ENCODE data around the gene ROR1.

The ROR1 gene

DNA sequence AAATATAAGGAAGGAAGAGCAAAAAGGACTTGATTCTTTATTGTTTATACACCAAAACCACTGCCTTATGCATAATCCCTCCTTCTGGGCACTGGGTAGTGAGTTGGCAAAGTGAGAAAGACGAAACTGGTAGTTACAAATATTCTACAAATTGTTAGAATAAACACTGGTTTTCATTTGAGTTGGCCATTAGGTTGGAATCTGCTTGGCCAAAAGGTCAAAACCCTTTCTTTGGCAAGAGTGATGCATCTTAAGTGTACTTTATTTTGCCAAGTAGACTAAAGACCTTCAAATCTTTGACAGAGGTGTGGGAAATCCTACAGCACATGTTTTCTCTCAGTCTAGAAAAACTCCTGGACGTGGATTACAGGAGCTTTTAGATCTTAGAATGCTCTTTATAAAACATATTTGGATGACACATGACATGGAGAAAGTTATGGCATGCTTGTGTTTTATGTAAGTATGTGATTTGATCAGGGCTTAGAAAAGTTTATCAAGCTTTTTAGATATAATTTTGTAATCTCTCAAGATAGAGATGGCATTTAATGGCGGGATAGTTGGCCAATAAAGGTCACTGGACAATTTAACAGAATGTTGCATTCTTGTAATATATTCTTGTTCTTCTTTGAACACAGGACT lies 120.9 kb downstream of the ROR1 start:
- no peak for DNase-seq
- Mint-ChIP-seq H3K4me1 (peaks cover 12% of the 10 kb centered on the region), H3K27ac (no peak overlapping the region), H3K4me3 (no peak overlapping the region), H3K36me3 (ENCODE audit: low read depth) (no peaks in the 10 kb centered on the region), H3K27me3 (peaks cover 14% of the 10 kb centered on the region), H3K9me3 (peaks cover 3% of the 10 kb centered on the region)
- no peak for ATAC-seq

DNA sequence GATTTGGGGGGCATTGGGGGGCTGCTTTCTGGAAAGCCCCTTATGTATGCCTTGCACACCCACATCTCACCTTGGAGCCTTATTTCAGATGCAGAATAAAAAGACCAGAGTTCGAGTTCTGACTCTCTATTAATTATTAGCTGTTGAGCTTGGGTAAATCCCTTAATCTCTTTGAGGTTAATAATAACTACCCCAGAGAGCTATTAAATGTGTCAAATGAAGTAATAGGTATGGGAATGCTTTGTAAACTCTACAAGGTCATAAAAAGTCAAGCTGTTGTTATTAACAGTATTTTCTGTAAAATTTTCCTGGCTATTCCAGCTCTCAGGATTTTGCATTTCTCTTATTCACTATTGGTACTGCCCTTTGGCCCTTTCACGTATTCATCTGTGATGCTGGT lies 122.9 kb downstream of the ROR1 start:
- Mint-ChIP-seq H3K27me3 (peaks cover 14% of the 10 kb centered on the region), H3K4me3 (no peak overlapping the region), H3K4me1 (peaks cover 10% of the 10 kb centered on the region), H3K27ac (no peak overlapping the region), H3K9me3 (peaks cover 3% of the 10 kb centered on the region), H3K36me3 (ENCODE audit: low read depth) (no peaks in the 10 kb centered on the region)
- DNase-seq (no peak), ATAC-seq (no peak)

DNA sequence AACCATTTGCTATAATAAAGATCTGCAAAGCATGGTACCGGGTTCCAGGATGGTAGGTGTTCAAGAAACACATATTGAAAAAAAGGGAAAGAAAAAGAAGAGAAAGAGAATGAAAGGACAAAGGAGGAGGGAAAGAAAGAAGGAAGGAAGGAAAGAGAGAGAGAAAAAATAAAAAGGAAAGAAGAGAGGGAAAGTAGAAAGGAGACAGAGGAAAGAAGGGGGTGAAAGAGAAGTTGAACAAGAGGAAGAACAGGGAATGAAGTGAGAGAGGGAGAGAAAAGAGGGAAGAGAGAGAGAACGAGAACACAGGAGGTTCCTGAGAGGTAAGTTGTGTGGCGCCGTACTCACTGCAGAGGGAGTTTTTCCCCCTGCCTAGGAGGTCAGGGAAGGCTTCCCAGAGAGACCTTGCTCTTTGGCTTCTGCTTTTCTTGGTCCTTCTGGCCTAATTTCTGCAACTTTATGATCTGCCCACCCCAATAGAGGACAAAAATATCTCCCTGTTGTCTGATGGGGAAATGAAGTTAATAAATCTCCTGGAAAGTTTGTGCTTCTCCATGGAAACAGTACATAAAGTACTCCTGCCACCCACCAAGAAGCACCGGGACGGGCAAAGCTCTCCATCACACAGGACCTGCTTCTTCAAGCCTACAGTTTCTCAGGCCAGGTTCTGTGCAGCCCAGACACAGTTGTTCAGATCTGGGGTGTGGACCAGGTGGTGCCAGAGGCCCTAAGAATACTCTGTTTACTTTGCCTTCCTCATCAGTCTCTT lies 124.8 kb downstream of the ROR1 start:
- Mint-ChIP-seq H3K27me3 (peaks cover 13% of the 10 kb centered on the region), H3K4me1 (no peaks in the 10 kb centered on the region)
- no peak for DNase-seq

DNA sequence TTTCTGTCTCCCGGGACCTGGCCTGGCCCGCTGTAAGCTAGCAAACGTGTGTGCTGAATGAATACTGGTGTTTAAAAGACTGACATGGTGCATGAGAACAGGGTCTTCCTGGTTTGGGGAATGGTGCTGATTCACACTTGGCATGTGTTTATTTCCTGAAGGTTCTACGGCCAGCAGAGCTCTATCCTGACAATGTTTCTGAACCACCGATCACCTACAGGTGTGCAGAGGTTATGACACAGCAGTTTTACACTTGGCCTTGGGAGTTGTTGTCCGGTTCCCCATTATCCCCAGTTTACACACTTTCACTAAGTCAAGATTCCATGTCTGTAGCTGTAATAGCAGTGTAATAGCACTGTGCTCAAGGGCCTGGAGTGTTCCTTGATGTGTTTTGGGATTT lies 127.3 kb downstream of the ROR1 start:
- ATAC-seq (no peak), DNase-seq (no peak)
- H3K9me3 Mint-ChIP-seq = peaks cover 3% of the 10 kb centered on the region
- peaks cover 9% of the 10 kb centered on the region for H3K27me3 Mint-ChIP-seq
- no peaks in the 10 kb centered on the region for H3K4me1 Mint-ChIP-seq
- no peaks in the 10 kb centered on the region for H3K36me3 Mint-ChIP-seq (ENCODE audit: low read depth)
- no peak overlapping the region for H3K4me3 Mint-ChIP-seq
- H3K27ac Mint-ChIP-seq = no peak overlapping the region

More for the DNA sequence above, 124.8 kb downstream of the ROR1 start:
- Mint-ChIP-seq H3K36me3 (ENCODE audit: low read depth) (no peaks in the 10 kb centered on the region), H3K9me3 (peaks cover 3% of the 10 kb centered on the region), H3K27ac (no peak overlapping the region), H3K4me3 (no peak overlapping the region)
- no peak for ATAC-seq

DNA sequence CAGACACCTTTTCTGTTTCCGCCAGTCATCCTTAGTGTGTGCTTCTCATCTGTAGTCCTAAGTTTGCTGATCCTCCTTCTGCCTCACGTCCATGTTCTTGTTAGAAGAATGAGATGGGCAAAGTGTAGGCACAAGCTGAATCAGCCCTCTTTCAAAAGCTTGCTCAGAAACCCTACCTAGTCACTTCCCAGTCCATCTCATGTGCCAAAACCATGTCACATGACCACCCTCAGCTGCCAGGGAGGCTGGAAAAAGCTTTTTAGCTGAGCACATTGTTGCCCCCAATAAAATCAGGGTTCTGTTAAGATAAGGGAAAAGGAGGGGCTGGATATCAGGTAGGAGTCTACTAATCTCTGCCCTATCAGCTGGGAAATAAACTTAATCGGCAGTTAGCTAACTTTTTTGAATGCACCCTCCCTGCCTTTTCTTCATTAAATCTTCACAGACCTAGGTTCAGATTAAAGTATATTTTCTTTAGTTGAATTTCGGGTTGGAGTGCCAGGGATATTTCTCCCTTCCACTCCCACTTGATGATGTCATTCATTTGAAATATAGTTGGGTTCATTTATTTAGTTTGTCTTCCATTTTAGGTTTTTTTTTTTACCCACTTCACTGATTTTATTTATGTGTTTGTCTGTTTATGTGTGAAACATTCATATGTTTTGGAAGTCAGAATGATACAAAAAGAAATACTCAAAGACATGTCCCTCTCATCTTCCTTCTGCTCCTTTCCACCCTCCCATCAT lies 129.2 kb downstream of the ROR1 start:
- H3K27me3 Mint-ChIP-seq = peaks cover 9% of the 10 kb centered on the region
- no peak overlapping the region for H3K27ac Mint-ChIP-seq
- DNase-seq (no peak), ATAC-seq (no peak)
- H3K4me3 Mint-ChIP-seq = no peak overlapping the region
- H3K9me3 Mint-ChIP-seq = no peaks in the 10 kb centered on the region
- H3K36me3 Mint-ChIP-seq (ENCODE audit: low read depth) = no peaks in the 10 kb centered on the region
- no peaks in the 10 kb centered on the region for H3K4me1 Mint-ChIP-seq

DNA sequence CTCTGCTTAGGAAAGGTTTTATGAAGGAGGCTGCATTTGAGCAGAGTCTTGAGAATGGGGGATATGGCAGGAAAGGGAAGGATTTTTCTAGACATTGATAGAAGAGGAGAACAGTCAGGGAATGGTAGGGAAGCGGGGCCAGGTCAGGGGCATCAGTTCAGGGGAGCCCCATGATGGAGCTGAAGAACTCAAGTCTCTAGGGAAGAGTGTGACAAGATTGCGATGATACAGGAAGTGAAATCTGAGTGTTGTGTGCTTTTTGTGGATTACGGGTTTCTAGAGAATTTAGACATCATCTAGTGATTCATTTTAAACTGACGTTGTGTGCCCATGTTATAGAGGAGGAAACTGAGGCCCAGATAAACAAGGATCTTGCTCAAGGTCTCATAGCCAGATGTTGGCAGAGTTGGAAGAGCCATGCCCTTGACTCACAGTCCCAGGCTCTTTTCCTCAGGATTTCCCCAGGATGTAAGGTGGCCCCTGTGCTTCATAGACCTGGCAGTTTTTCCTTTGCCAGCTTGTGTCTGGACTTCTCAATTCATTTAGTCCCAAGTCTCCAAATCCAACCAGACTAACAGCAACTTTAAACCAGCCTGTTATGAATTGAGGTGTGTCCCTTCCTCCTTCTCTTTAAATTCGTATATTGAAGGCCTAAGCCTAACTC lies 130.3 kb downstream of the ROR1 start:
- H3K9me3 Mint-ChIP-seq = no peaks in the 10 kb centered on the region
- DNase-seq (no peak), ATAC-seq (no peak)
- no peak overlapping the region for H3K27ac Mint-ChIP-seq
- peaks cover 2% of the 10 kb centered on the region for H3K27me3 Mint-ChIP-seq
- H3K36me3 Mint-ChIP-seq (ENCODE audit: low read depth) = no peaks in the 10 kb centered on the region
- no peaks in the 10 kb centered on the region for H3K4me1 Mint-ChIP-seq
- no peak overlapping the region for H3K4me3 Mint-ChIP-seq

DNA sequence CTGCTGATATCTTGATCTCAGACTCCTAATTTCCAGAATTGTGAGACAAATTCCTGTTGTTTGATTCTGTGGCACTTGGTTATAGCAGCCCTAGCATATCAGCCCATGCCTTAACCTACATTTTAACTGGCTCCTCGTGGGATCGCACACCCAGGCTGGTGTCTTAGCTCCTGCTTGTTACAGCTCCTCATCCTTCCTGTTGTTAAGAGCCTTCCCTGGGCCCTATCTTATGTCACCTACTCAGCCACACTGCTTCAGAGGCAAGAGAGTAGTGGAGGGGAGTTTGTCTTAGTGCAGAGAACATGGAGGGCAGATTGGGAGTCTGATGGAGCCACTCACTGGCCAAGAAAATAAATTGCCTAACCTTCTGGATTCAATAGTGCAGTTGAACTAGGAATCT lies 131.0 kb downstream of the ROR1 start:
- Mint-ChIP-seq H3K27ac (no peak overlapping the region), H3K27me3 (peaks cover 2% of the 10 kb centered on the region), H3K4me3 (no peak overlapping the region), H3K9me3 (no peaks in the 10 kb centered on the region), H3K4me1 (no peaks in the 10 kb centered on the region), H3K36me3 (ENCODE audit: low read depth) (no peaks in the 10 kb centered on the region)
- no peak for DNase-seq
- ATAC-seq = no peak

DNA sequence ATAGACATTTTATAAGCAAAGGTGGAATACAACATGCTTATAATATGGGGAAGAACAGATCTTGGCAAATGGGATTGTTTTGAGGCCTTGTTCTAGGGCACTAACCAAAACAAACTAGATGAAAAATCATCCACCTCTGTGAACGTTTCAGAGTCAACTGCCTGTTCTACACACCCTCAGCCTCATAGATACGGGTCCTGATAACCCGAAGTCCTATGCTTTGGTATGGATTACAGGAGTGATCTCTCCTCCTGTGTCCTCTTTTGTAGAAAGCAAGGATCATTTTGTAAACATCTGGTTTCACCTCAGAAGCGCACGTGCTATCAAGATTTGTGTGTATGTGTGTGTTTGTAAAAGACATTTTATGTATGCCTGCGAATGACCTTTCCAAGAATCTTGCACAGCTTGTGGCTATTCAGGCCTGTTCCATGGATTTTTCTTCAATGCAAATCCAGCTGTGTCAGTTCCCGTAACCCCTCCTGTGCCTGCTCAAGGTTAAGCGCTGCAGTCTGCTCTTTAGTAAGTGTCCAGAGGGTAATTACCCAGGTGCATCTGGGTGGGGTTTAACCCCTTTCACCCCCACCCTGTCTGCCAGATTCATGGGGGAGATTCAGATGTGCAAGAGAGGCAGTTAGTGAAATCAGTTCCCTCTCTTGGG lies 132.4 kb downstream of the ROR1 start:
- Mint-ChIP-seq H3K27ac (no peak overlapping the region), H3K9me3 (no peaks in the 10 kb centered on the region), H3K36me3 (ENCODE audit: low read depth) (no peaks in the 10 kb centered on the region), H3K4me3 (no peak overlapping the region), H3K27me3 (peaks cover 2% of the 10 kb centered on the region), H3K4me1 (no peaks in the 10 kb centered on the region)
- no peak for DNase-seq
- no peak for ATAC-seq

DNA sequence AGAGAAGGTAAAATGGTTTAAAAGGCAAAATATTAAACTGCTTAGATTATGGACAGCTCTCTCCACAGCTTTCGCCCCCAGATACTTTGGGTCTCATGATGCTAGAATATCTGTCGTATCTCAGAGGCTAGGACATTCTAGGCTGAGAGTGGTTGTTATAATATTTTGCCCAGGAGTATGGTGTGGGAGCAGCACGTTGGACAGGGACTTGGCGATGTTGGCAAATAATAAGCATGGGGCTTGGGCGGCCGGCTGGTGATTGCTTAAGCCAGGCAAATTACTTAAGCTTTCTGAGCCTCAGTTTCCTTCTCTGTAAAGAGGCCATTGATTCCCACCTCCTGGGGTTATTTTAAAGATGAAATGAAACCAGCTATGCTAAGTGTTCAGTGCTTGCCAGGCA lies 133.2 kb downstream of the ROR1 start:
- no peaks in the 10 kb centered on the region for H3K9me3 Mint-ChIP-seq
- peaks cover 6% of the 10 kb centered on the region for H3K27me3 Mint-ChIP-seq
- no peak for DNase-seq
- H3K4me3 Mint-ChIP-seq = no peak overlapping the region
- no peak for ATAC-seq
- H3K27ac Mint-ChIP-seq = no peak overlapping the region
- H3K4me1 Mint-ChIP-seq = no peaks in the 10 kb centered on the region
- no peaks in the 10 kb centered on the region for H3K36me3 Mint-ChIP-seq (ENCODE audit: low read depth)

DNA sequence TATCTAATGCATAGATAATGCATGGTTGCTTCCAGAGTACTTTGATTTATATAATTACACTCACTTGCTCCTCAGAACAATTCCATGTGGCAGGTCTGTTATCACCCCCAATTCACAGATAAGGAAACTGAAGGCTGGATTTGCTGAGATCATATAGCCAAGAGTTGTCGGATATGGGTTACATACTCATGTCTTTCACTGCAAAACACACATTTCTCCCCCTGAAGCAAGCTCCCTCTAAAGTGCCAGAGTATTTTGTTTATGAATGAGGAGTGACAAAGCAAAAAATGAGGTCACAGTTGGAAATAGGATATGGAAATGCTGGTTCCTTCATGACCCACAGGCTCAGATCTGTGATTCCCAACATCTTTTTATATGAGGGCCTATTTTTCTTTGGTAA lies 134.2 kb downstream of the ROR1 start:
- DNase-seq (no peak), ATAC-seq (no peak)
- Mint-ChIP-seq H3K9me3 (no peaks in the 10 kb centered on the region), H3K27me3 (peaks cover 11% of the 10 kb centered on the region), H3K27ac (no peak overlapping the region), H3K4me1 (no peaks in the 10 kb centered on the region), H3K4me3 (no peak overlapping the region), H3K36me3 (ENCODE audit: low read depth) (no peaks in the 10 kb centered on the region)

DNA sequence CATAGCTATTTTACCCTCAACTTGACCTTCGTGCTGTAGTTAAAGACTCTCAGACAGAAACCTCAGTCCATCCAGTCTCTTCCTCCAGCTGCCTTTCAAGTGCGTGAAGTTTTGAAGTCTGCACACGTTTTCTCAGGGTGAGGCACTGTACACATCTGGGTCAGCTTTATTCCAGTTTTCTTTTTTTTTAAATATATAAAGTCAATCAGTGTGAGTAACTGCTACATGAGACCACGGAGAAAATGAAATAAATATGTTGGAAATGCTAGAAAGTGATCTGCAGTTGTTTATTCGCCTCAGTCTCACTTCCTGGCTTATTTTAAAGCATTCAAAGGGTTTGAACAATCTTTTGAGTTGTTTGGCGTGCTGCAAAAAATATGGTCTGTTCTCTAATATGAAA lies 135.7 kb downstream of the ROR1 start:
- DNase-seq = no peak

DNA sequence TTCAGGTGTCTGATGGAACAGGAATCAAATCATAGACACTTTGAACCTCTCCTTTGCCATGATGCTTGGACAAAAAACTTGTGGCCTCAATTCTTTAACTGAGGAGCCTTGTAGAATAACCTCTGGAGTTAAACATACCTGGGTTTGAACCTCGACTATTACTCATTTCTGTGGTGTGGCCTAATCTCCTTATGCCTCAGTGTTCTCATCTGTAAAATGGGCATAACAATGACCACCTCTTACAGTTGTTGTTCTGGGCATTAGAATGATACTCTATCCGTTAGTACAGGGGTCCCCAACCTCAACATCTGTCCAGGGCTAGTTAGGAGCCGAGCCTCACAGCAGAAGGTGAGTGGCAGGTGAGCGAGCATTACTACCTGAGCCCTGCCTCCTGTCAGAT lies 137.2 kb downstream of the ROR1 start:
- no peaks in the 10 kb centered on the region for H3K36me3 Mint-ChIP-seq (ENCODE audit: low read depth)
- H3K27ac Mint-ChIP-seq = no peak overlapping the region
- H3K4me3 Mint-ChIP-seq = no peak overlapping the region
- H3K9me3 Mint-ChIP-seq = no peaks in the 10 kb centered on the region
- peaks cover 11% of the 10 kb centered on the region for H3K27me3 Mint-ChIP-seq
- ATAC-seq (no peak), DNase-seq (no peak)
- H3K4me1 Mint-ChIP-seq = no peaks in the 10 kb centered on the region

More for the DNA sequence above, 135.7 kb downstream of the ROR1 start:
- ATAC-seq = no peak
- Mint-ChIP-seq H3K4me1 (no peaks in the 10 kb centered on the region), H3K27ac (no peak overlapping the region), H3K27me3 (peaks cover 11% of the 10 kb centered on the region), H3K4me3 (no peak overlapping the region), H3K9me3 (no peaks in the 10 kb centered on the region), H3K36me3 (ENCODE audit: low read depth) (no peaks in the 10 kb centered on the region)

DNA sequence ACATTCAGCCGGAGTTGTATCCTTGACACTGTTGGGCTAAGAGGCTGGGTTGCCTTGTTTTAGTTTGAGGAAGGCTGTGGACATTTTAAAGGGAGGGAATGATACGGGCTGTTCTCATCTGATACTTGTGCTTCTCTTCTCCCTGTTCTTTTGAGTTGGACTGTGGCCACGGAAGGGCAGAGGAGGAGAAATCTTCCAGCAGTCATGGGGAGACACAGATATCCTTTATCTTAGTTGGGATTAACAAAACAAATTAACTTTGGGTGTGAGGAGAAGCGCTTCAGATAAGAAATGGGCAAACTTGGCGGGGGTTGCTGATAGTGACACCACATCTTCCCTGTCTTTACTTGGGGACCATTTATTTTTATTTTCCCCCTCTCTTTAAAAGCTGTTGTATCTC lies 138.8 kb downstream of the ROR1 start:
- H3K4me3 Mint-ChIP-seq = no peak overlapping the region
- H3K36me3 Mint-ChIP-seq (ENCODE audit: low read depth) = no peaks in the 10 kb centered on the region
- H3K9me3 Mint-ChIP-seq = no peaks in the 10 kb centered on the region
- no peaks in the 10 kb centered on the region for H3K4me1 Mint-ChIP-seq
- no peak for DNase-seq
- H3K27ac Mint-ChIP-seq = no peak overlapping the region
- no peak for ATAC-seq
- H3K27me3 Mint-ChIP-seq = peaks cover 11% of the 10 kb centered on the region

DNA sequence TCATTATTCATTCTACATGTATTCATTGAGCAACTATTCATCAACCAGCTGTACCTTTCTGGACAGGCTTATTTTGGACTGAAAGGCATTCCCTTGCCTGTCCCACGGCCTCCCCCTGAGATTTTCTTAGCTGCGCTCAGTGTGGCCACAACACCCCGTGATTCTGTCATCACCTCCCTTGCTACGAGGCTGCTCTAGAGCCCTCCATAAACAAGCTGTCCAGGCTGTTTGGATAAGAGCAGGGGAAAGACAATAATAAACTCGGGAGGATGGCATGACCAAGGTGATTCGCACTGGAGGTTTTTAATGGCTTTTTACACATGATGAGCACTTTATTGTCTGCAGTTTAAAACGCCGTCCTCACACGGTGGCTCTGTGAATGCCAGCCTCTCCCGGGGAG lies 139.7 kb downstream of the ROR1 start:
- ATAC-seq = no peak

More for the DNA sequence above, 139.7 kb downstream of the ROR1 start:
- no peaks in the 10 kb centered on the region for H3K4me1 Mint-ChIP-seq
- DNase-seq = no peak
- H3K4me3 Mint-ChIP-seq = no peak overlapping the region
- H3K36me3 Mint-ChIP-seq (ENCODE audit: low read depth) = no peaks in the 10 kb centered on the region
- no peak overlapping the region for H3K27ac Mint-ChIP-seq
- H3K9me3 Mint-ChIP-seq = no peaks in the 10 kb centered on the region
- H3K27me3 Mint-ChIP-seq = peaks cover 11% of the 10 kb centered on the region
